Hepatocyte (in vitro differentiated cells): ENCODE data around the gene PNPLA1. TPM values are rescaled to one million over a fixed set of nuclear protein-coding genes. Genes with fewer than 3 reads are reported as not detected.
A peak's percentile ranks its signal among the peaks of the same experiment; 100 is the strongest.

Experiments used
- DNase-seq: peaks from one replicate; pipeline ENCODE4 v3.0.0-alpha.2; 2016; ENCODE audit warnings: low spot score
- H2AFZ ChIP-seq: fragments of 200-600 bp; sonication (generic); 2 replicates; pipeline ENCODE4 v1.6.0; 2016; ENCODE audit warnings: antibody characterized with exemption, mild to moderate bottlenecking
- H3K27ac ChIP-seq: fragments of 200-600 bp; sonication (generic); 2 replicates; pipeline ENCODE4 v1.5.1; 2016; ENCODE audit warnings: mild to moderate bottlenecking
- H3K27me3 ChIP-seq: fragments of 200-600 bp; sonication (generic); 2 replicates; pipeline ENCODE4 v1.6.1; 2016
- H3K36me3 ChIP-seq: fragments of 200-600 bp; sonication (generic); replicated peaks from 2 replicates; pipeline ENCODE4 v1.5.1; 2016; ENCODE audit warnings: low read depth; ENCODE audit not compliant: insufficient read depth
- H3K4me1 ChIP-seq: fragments of 200-600 bp; sonication (generic); 2 replicates; pipeline ENCODE4 v1.5.1; 2016; ENCODE audit warnings: mild to moderate bottlenecking, moderate library complexity; ENCODE audit not compliant: insufficient read depth
- H3K4me2 ChIP-seq: fragments of 200-600 bp; sonication (generic); 2 replicates; pipeline ENCODE4 v1.6.0; 2016
- H3K4me3 ChIP-seq: fragments of 200-600 bp; sonication (generic); 2 replicates; pipeline ENCODE4 v1.5.1; 2016; ENCODE audit warnings: mild to moderate bottlenecking
- H3K79me2 ChIP-seq: fragments of 200-600 bp; sonication (generic); 2 replicates; pipeline ENCODE4 v1.6.0; 2017; ENCODE audit warnings: mild to moderate bottlenecking
- H3K9me2 ChIP-seq: fragments of 200-600 bp; sonication (generic); replicated peaks from 2 replicates; pipeline ENCODE4 v1.6.0; 2017; ENCODE audit warnings: mild to moderate bottlenecking; ENCODE audit not compliant: insufficient read depth
- H3K9me3 ChIP-seq: fragments of 200-600 bp; sonication (generic); 2 replicates; pipeline ENCODE4 v1.5.1; 2016; ENCODE audit warnings: low read depth, mild to moderate bottlenecking
- H4K20me1 ChIP-seq: fragments of 200-600 bp; sonication (generic); 2 replicates; pipeline ENCODE4 v1.6.0; 2016; ENCODE audit warnings: mild to moderate bottlenecking; ENCODE audit not compliant: insufficient read depth, poor library complexity, severe bottlenecking
- CTCF ChIP-seq: fragments of 200-600 bp; sonication (generic); IDR thresholded peaks from 2 replicates; pipeline ENCODE4 v1.5.1; 2016; ENCODE audit warnings: antibody characterized with exemption, mild to moderate bottlenecking; ENCODE audit not compliant: poor library complexity
- EZH2 ChIP-seq: fragments of 200-600 bp; sonication (generic); IDR thresholded peaks from 2 replicates; pipeline ENCODE4 v1.6.1; 2016; ENCODE audit warnings: antibody characterized with exemption, mild to moderate bottlenecking, borderline replicate concordance
- EZH2phosphoT487 ChIP-seq: fragments of 200-600 bp; sonication (generic); IDR thresholded peaks from one replicate; pipeline ENCODE4 v1.6.1; 2018; ENCODE audit warnings: antibody characterized with exemption, mild to moderate bottlenecking, low read depth, moderate library complexity; ENCODE audit not compliant: unreplicated experiment, severe bottlenecking
- WGBS: methylation state at CpG from one replicate; pipeline ENCODE4 v1.1.6; 2016; ENCODE audit warnings: low lambda C conversion rate; ENCODE audit errors: missing lambda C conversion rate; 5-methylcytosine and 5-hydroxymethylcytosine counted together
- polyA plus RNA-seq: library from polyadenylated mRNA; unstranded; fragments of >200 nt; fragmentation: Nextera tagmentation; extraction: Ambion mirVana; gene quantifications from 2 replicates; pipeline ENCODE4 v1.2.1, GENCODE V29; 2016
- total RNA-seq: library from RNA; depleted of rRNA; stranded (reverse); fragments of >200 nt; gene quantifications from 2 replicates; pipeline ENCODE4 v1.2.3, GENCODE V29; 2014

PNPLA1 gene
- total and polyA plus RNA-seq, 2 experiments from 2014 or later: 0.48 to 0.57 TPM

GRCh38 chr6:36243562-36244212, 26.2 kb upstream of the PNPLA1 start:
- no peaks in the 10 kb centered on the region for H3K9me3 ChIP-seq
- no peak overlapping the region for H2AFZ ChIP-seq
- no peaks in the 10 kb centered on the region for H3K9me2 ChIP-seq
- DNase-seq: no peak
- no peak overlapping the region for H3K4me2 ChIP-seq
- H3K4me3 ChIP-seq: no peak overlapping the region
- no peak overlapping the region for H3K27ac ChIP-seq
- TF ChIP-seq EZH2 (no peak), CTCF (no peak), EZH2phosphoT487 (no peak)
- no peaks in the 10 kb centered on the region for H3K36me3 ChIP-seq
- H3K4me1 ChIP-seq: peaks cover 9% of the 10 kb centered on the region
- 64% methylated on average over 3 of the region's 3 CpGs for WGBS
- no peaks in the 10 kb centered on the region for H3K27me3 ChIP-seq
- H3K79me2 ChIP-seq: no peaks in the 10 kb centered on the region
- H4K20me1 ChIP-seq: no peaks in the 10 kb centered on the region

DNA sequence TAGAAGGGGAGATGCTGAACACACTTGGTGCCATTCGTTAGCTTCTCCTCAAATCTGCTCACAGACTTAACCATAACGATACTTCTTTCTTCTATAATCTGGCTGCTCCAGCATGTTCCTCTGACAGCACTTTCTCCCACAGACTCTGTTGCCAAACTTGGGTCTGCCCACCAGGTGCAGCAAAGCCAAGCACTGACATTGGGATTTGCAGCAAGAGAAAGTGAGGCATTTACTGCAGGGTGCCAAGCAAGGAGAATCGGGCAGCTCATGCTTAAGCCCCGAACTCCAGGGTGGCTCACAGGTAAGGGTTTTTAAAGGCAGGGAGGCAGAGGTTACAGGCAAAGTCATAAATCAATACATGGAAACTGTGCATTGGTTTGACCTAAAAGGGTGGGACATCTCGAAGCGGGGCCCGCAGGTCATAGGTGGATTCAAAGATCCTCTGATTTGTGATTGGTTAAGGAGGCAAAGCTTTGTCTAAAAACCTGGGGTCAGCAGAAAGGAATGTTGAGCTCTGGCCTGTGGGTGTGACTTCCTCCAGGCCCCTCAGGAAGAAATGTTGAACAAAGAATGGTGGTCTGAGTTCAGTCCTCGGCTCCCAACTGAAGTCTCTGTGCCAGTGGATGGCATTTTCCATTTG, 25.1 kb upstream of the PNPLA1 start:
- no peak overlapping the region for H3K4me2 ChIP-seq
- peaks cover 9% of the 10 kb centered on the region for H3K4me1 ChIP-seq
- H2AFZ ChIP-seq: no peak overlapping the region
- no peaks in the 10 kb centered on the region for H3K36me3 ChIP-seq
- no peaks in the 10 kb centered on the region for H3K9me3 ChIP-seq
- H4K20me1 ChIP-seq: no peaks in the 10 kb centered on the region
- H3K4me3 ChIP-seq: no peak overlapping the region
- H3K27me3 ChIP-seq: no peaks in the 10 kb centered on the region
- H3K79me2 ChIP-seq: no peaks in the 10 kb centered on the region
- no peak for DNase-seq
- TF ChIP-seq CTCF (no peak), EZH2 (no peak), EZH2phosphoT487 (no peak)
- no peaks in the 10 kb centered on the region for H3K9me2 ChIP-seq
- peak overlapping the region; percentile 61 for H3K27ac ChIP-seq
- WGBS: 83% methylated on average over 8 of the region's 8 CpGs

GRCh38 chr6:36245572-36246061, 24.2 kb upstream of the PNPLA1 start:
- H3K79me2 ChIP-seq: no peaks in the 10 kb centered on the region
- no peaks in the 10 kb centered on the region for H3K36me3 ChIP-seq
- peak; percentile 32 for DNase-seq
- no peak overlapping the region for H3K4me2 ChIP-seq
- no peak overlapping the region for H2AFZ ChIP-seq
- no peaks in the 10 kb centered on the region for H3K9me3 ChIP-seq
- peaks cover 9% of the 10 kb centered on the region for H3K4me1 ChIP-seq
- 70% methylated on average over 8 of the region's 8 CpGs for WGBS
- no peaks in the 10 kb centered on the region for H3K27me3 ChIP-seq
- H3K9me2 ChIP-seq: no peaks in the 10 kb centered on the region
- no peaks in the 10 kb centered on the region for H4K20me1 ChIP-seq
- peak overlapping the region; percentile 61 for H3K27ac ChIP-seq
- H3K4me3 ChIP-seq: no peak overlapping the region
- TF ChIP-seq EZH2phosphoT487 (no peak), CTCF (peak; percentile 19)
